Central memory CD4-positive, alpha-beta T cell (primary cell): Measurements from ENCODE around the gene TPRX1.
"Not testable (repeated sequence)": the region's sequence is repeated elsewhere in the genome, so short reads cannot be mapped to it uniquely, and the experiment has no call there.

Experiments used
- DNase-seq: peaks from one replicate; pipeline ENCODE4 v3.0.0; 2022
- total RNA-seq, 3 experiments: gene quantifications; one replicate each; lab custom pipeline; 2026; lab: John Stamatoyannopoulos, UW

The TPRX1 gene
- 0 reads per million in 3 experiments for total RNA-seq

- DNase-seq = not testable (repeated sequence)
These were observed at the start of gene TPRX1 for GRCh38 chr19:47804451-47804850. Gene TPRX1, minus strand, starts transcription at chr19:47804551. Its CDS starts 12 bp downstream, at chr19:47804539.

- DNase-seq = no peak
These were observed 48.7 kb upstream of the TPRX1 start for GRCh38 chr19:47853003-47853402.

GRCh38 chr19:47848823-47849473, 44.6 kb upstream of the TPRX1 start:
- DNase-seq = no peak

GRCh38 chr19:47848425-47848822, 44.1 kb upstream of the TPRX1 start:
- no peak for DNase-seq

GRCh38 chr19:47842941-47843340, 38.6 kb upstream of the TPRX1 start:
- DNase-seq = no peak

GRCh38 chr19:47839913-47840312, 35.6 kb upstream of the TPRX1 start:
- no peak for DNase-seq

- no peak for DNase-seq
These were observed 35.1 kb upstream of the TPRX1 start for GRCh38 chr19:47839411-47839810.

GRCh38 chr19:47836038-47836437, 31.7 kb upstream of the TPRX1 start:
- no peak for DNase-seq

GRCh38 chr19:47832723-47833122, 28.4 kb upstream of the TPRX1 start:
- no peak for DNase-seq

- DNase-seq = no peak
These were observed 22.4 kb upstream of the TPRX1 start for GRCh38 chr19:47826800-47827199.

- no peak for DNase-seq
These were observed 20.0 kb upstream of the TPRX1 start for GRCh38 chr19:47824396-47824795.

GRCh38 chr19:47821460-47822020, 17.2 kb upstream of the TPRX1 start, which contains the start of gene CRX:
Gene CRX, plus strand, starts transcription at chr19:47821937. Its CDS starts 12,507 bp downstream, at chr19:47834444.
- DNase-seq = no peak

- DNase-seq = no peak
These were observed 16.1 kb upstream of the TPRX1 start for GRCh38 chr19:47820410-47820809.

- no peak for DNase-seq
These were observed 15.5 kb upstream of the TPRX1 start for GRCh38 chr19:47819858-47820257.

GRCh38 chr19:47818221-47818620, 13.9 kb upstream of the TPRX1 start:
- DNase-seq = not testable (repeated sequence)

GRCh38 chr19:47816270-47816669, 11.9 kb upstream of the TPRX1 start:
- not testable (repeated sequence) for DNase-seq

GRCh38 chr19:47813995-47814328, 9.6 kb upstream of the TPRX1 start:
- no peak for DNase-seq

- DNase-seq = peak; percentile 35
These were observed 9.1 kb upstream of the TPRX1 start for GRCh38 chr19:47813304-47813994.

- no peak for DNase-seq
These were observed 2.1 kb upstream of the TPRX1 start for GRCh38 chr19:47806435-47806834.

GRCh38 chr19:47805313-47805712, 962 bp upstream of the TPRX1 start:
- DNase-seq = no peak

- DNase-seq = not testable (repeated sequence)
These were observed 680 bp downstream of the TPRX1 start for GRCh38 chr19:47803671-47804070.

- DNase-seq = not testable (repeated sequence)
These were observed 1.2 kb downstream of the TPRX1 start for GRCh38 chr19:47803148-47803547.

GRCh38 chr19:47802521-47803043, 1.8 kb downstream of the TPRX1 start:
- no peak for DNase-seq

GRCh38 chr19:47801270-47801669, 3.1 kb downstream of the TPRX1 start:
- DNase-seq = no peak
